ENCODE results near the gene VMAC. TPM values are rescaled to one million over a fixed set of nuclear protein-coding genes. Genes with fewer than 3 reads are reported as not detected.
A peak's percentile ranks its signal among the peaks of the same experiment; 100 is the strongest.

Gene VMAC
- total RNA-seq, 1 donor from 2014 or later, result 3.7 TPM

DNA sequence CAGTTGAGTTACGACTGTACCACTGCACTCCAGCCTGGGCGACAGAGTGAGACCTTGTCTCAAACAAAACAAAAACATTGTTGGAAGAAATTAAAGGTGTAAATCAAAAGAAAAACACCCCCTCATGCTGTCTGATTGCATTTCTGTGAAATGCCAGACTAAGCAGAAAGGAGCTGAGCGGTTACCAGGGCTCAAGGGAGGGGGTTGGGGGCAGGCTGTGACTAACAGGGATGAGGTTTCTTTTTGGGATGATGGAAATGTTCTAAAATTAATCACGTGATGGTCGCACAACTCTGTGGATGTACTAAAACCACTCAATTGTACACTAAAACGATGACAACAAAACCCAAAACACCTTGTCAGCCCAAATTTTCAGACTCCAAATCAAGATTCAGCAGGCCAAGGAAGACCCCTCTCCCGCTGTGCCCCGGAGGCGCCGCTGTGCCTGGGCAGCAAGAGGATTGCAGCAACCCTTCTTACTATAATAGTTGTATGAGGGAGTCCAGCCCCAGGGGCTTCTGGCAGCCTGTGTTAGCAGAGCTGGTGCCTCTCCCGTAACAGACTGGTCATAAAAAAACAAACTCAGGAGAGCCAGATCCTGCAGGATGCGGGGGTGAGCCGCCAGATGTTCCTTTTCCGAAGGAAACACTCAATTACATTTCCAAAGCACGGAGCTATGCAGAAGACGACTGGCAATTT, 30.3 kb downstream of the VMAC start:
- no peaks in the 10 kb centered on the region for H3K9me3 ChIP-seq (ENCODE audit: control insufficient read depth in 3 of 3, low read length in 3 of 3)
- peaks cover 33 to 57% (median 36%) of the 10 kb centered on the region in 3 donors for H3K36me3 ChIP-seq (ENCODE audit: control insufficient read depth in 3 of 3, insufficient read depth in 3 of 3, low read length in 3 of 3)
- no peak overlapping the region for H3K27ac ChIP-seq (ENCODE audit: low read depth, low read length)
- peaks cover 10 to 20% (median 18%) of the 10 kb centered on the region in 3 donors for H3K4me1 ChIP-seq (ENCODE audit: control insufficient read depth in 3 of 3, insufficient read depth in 3 of 3, low read length in 3 of 3)
- peak overlapping the region in 1 of 3 donors; percentile 30 for H3K4me3 ChIP-seq (ENCODE audit: low read length in 3 of 3)
- H3K27me3 ChIP-seq (ENCODE audit: control insufficient read depth in 3 of 3, insufficient read depth in 3 of 3, low read length in 3 of 3), result no peaks in the 10 kb centered on the region
- H3K9ac ChIP-seq (ENCODE audit: low read depth in 1 of 3, low read length in 3 of 3), result no peak overlapping the region

DNA sequence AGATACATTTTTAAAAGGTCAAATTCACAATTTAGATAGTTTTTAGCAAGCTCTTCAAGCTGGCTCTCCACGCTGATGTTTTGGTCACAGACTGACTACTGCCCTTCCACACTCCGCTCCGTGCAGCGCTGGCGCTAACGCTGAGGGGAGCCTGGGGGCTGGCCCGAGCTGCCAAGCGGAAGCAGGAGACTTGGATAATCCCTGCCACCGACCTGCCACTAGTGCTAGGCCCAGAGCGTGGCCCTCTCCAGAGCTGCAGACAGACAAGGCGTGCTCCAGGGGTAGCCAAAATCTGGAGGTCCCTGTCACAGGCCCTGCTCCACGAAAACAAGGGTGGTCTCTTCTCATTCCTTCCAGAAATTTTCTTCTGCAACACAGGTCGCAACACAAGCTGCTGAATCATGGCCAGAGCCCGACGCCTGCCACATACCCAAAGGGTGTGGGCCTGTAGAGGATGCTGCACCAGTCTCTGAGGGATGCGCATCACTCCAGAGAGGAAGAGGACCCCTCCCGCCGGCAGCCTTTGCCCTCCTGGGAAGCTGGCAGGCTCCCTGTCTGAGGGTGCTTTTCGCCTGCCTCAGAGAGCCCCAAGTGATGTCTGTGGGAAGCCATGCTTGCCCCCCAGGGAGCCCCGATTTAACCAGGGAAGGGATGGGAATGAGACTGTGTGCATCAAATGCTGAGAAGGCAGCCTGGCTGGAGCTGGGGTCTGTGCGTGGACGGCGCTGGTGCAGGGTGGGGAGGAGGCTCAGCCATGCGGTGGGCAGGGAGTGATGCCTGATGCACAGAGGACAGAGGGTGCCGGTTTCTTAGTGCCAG, 31.0 kb downstream of the VMAC start:
- H3K9me3 ChIP-seq (ENCODE audit: control insufficient read depth in 3 of 3, low read length in 3 of 3), result no peaks in the 10 kb centered on the region
- peak overlapping the region in 1 of 3 donors; percentile 30 for H3K4me3 ChIP-seq (ENCODE audit: low read length in 3 of 3)
- H3K27ac ChIP-seq (ENCODE audit: low read depth, low read length), result peak overlapping the region; percentile 30
- H3K36me3 ChIP-seq (ENCODE audit: control insufficient read depth in 3 of 3, insufficient read depth in 3 of 3, low read length in 3 of 3), result peaks cover 31 to 58% (median 33%) of the 10 kb centered on the region in 3 donors
- H3K4me1 ChIP-seq (ENCODE audit: control insufficient read depth in 3 of 3, insufficient read depth in 3 of 3, low read length in 3 of 3), result peaks cover 12 to 27% (median 26%) of the 10 kb centered on the region in 3 donors
- peak overlapping the region in 1 of 3 donors; percentile 16 for H3K9ac ChIP-seq (ENCODE audit: low read depth in 1 of 3, low read length in 3 of 3)
- H3K27me3 ChIP-seq (ENCODE audit: control insufficient read depth in 3 of 3, insufficient read depth in 3 of 3, low read length in 3 of 3), result no peaks in the 10 kb centered on the region

DNA sequence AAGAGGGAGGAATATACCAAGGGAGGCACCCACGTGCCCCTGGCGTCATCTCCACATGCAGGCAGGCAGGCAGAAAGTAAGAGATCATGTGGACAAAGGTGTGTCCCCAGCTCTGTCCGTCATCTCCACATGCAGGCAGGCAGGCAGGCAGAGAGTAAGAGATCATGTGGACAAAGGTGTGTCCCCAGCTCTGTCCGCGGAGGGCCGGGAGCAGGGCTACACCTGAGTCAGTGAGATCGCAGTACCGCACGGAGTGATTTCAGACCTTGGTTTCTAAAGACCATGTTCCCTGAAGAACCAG, 31.6 kb downstream of the VMAC start:
- peaks cover 30 to 58% (median 33%) of the 10 kb centered on the region in 3 donors for H3K36me3 ChIP-seq (ENCODE audit: control insufficient read depth in 3 of 3, insufficient read depth in 3 of 3, low read length in 3 of 3)
- H3K27me3 ChIP-seq (ENCODE audit: control insufficient read depth in 3 of 3, insufficient read depth in 3 of 3, low read length in 3 of 3), result no peaks in the 10 kb centered on the region
- no peak overlapping the region for H3K27ac ChIP-seq (ENCODE audit: low read depth, low read length)
- peaks cover 16 to 33% (median 30%) of the 10 kb centered on the region in 3 donors for H3K4me1 ChIP-seq (ENCODE audit: control insufficient read depth in 3 of 3, insufficient read depth in 3 of 3, low read length in 3 of 3)
- H3K9ac ChIP-seq (ENCODE audit: low read depth in 1 of 3, low read length in 3 of 3), result no peak overlapping the region
- no peaks in the 10 kb centered on the region for H3K9me3 ChIP-seq (ENCODE audit: control insufficient read depth in 3 of 3, low read length in 3 of 3)
- no peak overlapping the region for H3K4me3 ChIP-seq (ENCODE audit: low read length in 3 of 3)

DNA sequence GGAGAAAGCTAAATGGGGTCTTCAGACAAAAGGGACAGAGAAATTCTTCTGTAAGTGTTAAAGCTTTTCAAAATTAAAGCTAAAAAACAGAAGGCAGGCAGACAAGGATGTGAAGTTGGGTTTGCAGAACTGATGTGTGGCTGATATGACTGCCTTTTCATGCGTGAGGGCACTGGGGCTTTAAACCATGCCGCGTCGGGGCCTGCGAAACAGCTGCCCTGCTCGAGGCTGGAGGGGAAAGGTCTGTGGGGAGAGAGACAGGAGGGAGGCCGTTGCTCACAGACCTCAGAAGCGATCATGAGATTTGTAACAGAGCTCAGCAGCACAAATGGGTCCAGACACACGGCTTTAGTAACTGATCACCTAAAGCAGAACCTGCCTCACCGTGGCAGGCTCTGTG, 32.9 kb downstream of the VMAC start:
- Histone ChIP-seq H3K9me3 (ENCODE audit: control insufficient read depth in 3 of 3, low read length in 3 of 3) (no peaks in the 10 kb centered on the region), H3K4me3 (ENCODE audit: low read length in 3 of 3) (no peak overlapping the region), H3K27me3 (ENCODE audit: control insufficient read depth in 3 of 3, insufficient read depth in 3 of 3, low read length in 3 of 3) (no peaks in the 10 kb centered on the region), H3K9ac (ENCODE audit: low read depth in 1 of 3, low read length in 3 of 3) (no peak overlapping the region), H3K27ac (ENCODE audit: low read depth, low read length) (no peak overlapping the region), H3K36me3 (ENCODE audit: control insufficient read depth in 3 of 3, insufficient read depth in 3 of 3, low read length in 3 of 3) (peaks cover 27 to 54% (median 31%) of the 10 kb centered on the region in 3 donors), H3K4me1 (ENCODE audit: control insufficient read depth in 3 of 3, insufficient read depth in 3 of 3, low read length in 3 of 3) (peaks cover 19 to 42% (median 30%) of the 10 kb centered on the region in 3 donors)

DNA sequence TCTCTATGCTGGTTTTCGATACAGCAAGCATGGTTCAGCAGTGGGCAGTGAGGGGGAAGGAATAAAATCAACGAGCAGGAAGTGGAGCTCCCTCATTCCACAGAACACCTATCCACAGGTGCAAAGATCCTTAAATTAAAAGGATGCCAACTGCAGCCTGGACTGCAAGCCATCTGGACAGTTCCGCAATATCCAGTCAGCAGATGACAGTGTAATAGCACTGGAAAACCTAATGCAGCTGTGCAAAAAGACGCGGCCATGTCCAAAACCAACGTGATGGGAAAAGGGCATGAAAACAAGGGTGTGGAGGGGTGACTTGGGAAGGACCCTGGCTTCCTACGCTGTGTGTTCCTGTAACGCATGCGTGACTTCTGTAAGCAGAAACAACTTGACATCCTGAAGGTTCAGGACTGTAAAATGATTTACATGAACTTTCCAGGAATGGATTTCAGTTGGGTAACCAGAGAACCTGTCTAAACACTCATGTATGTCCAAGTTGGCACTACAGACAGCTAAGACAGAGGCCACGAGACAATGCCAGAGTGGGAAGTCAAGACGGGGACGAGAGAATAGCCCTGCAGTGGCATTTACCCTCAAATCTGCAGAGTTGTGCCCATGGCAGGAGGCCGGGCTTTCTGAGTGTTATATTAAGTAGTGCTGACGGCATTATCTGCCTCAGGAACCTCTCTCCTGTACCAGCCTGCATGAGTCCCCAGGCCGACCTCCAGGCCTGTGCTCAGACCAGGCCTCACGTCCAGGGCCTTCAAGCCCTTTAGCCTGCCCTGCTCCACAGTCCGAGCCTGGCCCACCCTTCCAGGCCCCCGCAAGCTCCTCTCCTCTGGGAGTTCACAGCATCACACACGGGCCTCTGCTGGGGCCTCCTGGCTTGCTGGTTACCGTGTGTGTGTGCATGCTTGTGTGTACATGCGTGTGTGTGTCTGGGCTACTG, 35.9 kb downstream of the VMAC start:
- Histone ChIP-seq H3K4me3 (ENCODE audit: low read length in 3 of 3) (no peak overlapping the region), H3K9me3 (ENCODE audit: control insufficient read depth in 3 of 3, low read length in 3 of 3) (no peaks in the 10 kb centered on the region), H3K4me1 (ENCODE audit: control insufficient read depth in 3 of 3, insufficient read depth in 3 of 3, low read length in 3 of 3) (peaks cover 24 to 41% (median 24%) of the 10 kb centered on the region in 3 donors), H3K9ac (ENCODE audit: low read depth in 1 of 3, low read length in 3 of 3) (peak overlapping the region in 2 of 3 donors; percentile 33 to 57), H3K27me3 (ENCODE audit: control insufficient read depth in 3 of 3, insufficient read depth in 3 of 3, low read length in 3 of 3) (no peaks in the 10 kb centered on the region), H3K36me3 (ENCODE audit: control insufficient read depth in 3 of 3, insufficient read depth in 3 of 3, low read length in 3 of 3) (peaks cover 21 to 44% (median 30%) of the 10 kb centered on the region in 3 donors), H3K27ac (ENCODE audit: low read depth, low read length) (no peak overlapping the region)

DNA sequence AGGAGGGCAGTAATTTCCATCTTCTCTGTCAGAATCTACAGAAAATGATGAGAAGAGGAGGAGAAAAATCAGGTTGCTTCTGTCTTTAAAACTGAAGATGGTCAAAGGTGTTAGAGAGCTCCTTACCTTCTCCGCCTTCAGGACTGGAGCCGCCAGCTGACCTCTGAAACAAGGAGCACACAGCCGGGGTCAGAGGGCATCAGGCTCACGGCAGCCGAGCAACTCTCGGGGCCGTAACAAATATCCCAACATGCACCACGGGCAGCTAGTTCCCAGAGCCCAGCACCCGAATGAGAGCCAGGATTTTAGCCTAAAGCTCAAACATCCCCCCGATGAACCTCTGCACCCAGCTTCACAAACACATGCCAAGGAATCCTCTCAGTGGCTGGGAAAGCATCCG, 37.0 kb downstream of the VMAC start:
- peaks cover 18 to 38% (median 19%) of the 10 kb centered on the region in 3 donors for H3K36me3 ChIP-seq (ENCODE audit: control insufficient read depth in 3 of 3, insufficient read depth in 3 of 3, low read length in 3 of 3)
- peaks cover 19 to 38% (median 27%) of the 10 kb centered on the region in 3 donors for H3K4me1 ChIP-seq (ENCODE audit: control insufficient read depth in 3 of 3, insufficient read depth in 3 of 3, low read length in 3 of 3)
- H3K9me3 ChIP-seq (ENCODE audit: control insufficient read depth in 3 of 3, low read length in 3 of 3), result no peaks in the 10 kb centered on the region
- H3K27me3 ChIP-seq (ENCODE audit: control insufficient read depth in 3 of 3, insufficient read depth in 3 of 3, low read length in 3 of 3), result no peaks in the 10 kb centered on the region
- H3K4me3 ChIP-seq (ENCODE audit: low read length in 3 of 3), result no peak overlapping the region
- H3K9ac ChIP-seq (ENCODE audit: low read depth in 1 of 3, low read length in 3 of 3), result no peak overlapping the region
- H3K27ac ChIP-seq (ENCODE audit: low read depth, low read length), result no peak overlapping the region

DNA sequence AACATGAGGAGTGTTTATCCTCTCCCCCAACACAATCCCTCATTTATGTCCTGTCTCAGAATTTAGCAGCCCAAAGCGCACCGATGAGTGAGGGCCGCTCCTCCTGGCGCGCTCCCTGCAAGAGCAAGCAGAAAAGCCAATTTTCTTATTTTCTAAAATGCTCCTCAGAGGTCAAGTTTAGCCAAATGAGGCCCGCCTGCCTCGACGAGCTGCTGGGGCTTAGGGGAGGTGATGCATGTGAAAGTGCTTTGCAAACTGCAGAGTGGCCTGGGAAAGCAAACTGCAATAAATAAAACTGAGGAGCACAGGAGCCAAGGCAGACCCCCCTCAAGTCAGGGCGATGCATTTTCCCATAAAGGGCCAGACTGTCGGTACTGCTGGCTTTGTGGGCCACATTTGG, 38.4 kb downstream of the VMAC start:
- H3K27ac ChIP-seq (ENCODE audit: low read depth, low read length), result no peak overlapping the region
- H3K4me3 ChIP-seq (ENCODE audit: low read length in 3 of 3), result no peak overlapping the region
- H3K9ac ChIP-seq (ENCODE audit: low read depth in 1 of 3, low read length in 3 of 3), result no peak overlapping the region
- no peaks in the 10 kb centered on the region for H3K9me3 ChIP-seq (ENCODE audit: control insufficient read depth in 3 of 3, low read length in 3 of 3)
- H3K36me3 ChIP-seq (ENCODE audit: control insufficient read depth in 3 of 3, insufficient read depth in 3 of 3, low read length in 3 of 3), result peaks cover 10 to 27% (median 14%) of the 10 kb centered on the region in 3 donors
- peaks cover 26 to 44% (median 36%) of the 10 kb centered on the region in 3 donors for H3K4me1 ChIP-seq (ENCODE audit: control insufficient read depth in 3 of 3, insufficient read depth in 3 of 3, low read length in 3 of 3)
- H3K27me3 ChIP-seq (ENCODE audit: control insufficient read depth in 3 of 3, insufficient read depth in 3 of 3, low read length in 3 of 3), result no peaks in the 10 kb centered on the region

DNA sequence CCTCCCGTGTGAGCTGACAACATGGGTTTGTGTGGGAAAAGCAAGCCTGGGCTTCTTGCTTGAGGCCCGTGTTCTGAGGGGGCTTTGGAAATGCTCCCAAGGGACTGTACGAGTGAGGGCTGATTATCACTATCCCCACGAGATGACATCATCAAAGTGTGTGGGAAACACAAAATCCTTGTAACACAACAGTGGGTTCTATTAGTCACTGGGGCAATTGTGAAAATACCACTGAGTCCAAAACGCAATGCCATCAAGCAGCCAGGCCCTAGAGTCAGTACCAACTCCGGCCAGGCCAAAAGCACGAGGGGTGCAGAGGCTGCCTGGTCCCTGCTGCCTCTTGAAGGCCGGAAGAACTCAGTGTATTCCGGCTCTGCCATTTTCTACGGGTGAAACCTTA, 39.0 kb downstream of the VMAC start:
- Histone ChIP-seq H3K36me3 (ENCODE audit: control insufficient read depth in 3 of 3, insufficient read depth in 3 of 3, low read length in 3 of 3) (peaks cover 10 to 27% (median 14%) of the 10 kb centered on the region in 3 donors), H3K27me3 (ENCODE audit: control insufficient read depth in 3 of 3, insufficient read depth in 3 of 3, low read length in 3 of 3) (no peaks in the 10 kb centered on the region), H3K9ac (ENCODE audit: low read depth in 1 of 3, low read length in 3 of 3) (peak overlapping the region in 1 of 3 donors; percentile 9), H3K4me3 (ENCODE audit: low read length in 3 of 3) (no peak overlapping the region), H3K9me3 (ENCODE audit: control insufficient read depth in 3 of 3, low read length in 3 of 3) (no peaks in the 10 kb centered on the region), H3K4me1 (ENCODE audit: control insufficient read depth in 3 of 3, insufficient read depth in 3 of 3, low read length in 3 of 3) (peaks cover 26 to 47% (median 37%) of the 10 kb centered on the region in 3 donors), H3K27ac (ENCODE audit: low read depth, low read length) (no peak overlapping the region)

DNA sequence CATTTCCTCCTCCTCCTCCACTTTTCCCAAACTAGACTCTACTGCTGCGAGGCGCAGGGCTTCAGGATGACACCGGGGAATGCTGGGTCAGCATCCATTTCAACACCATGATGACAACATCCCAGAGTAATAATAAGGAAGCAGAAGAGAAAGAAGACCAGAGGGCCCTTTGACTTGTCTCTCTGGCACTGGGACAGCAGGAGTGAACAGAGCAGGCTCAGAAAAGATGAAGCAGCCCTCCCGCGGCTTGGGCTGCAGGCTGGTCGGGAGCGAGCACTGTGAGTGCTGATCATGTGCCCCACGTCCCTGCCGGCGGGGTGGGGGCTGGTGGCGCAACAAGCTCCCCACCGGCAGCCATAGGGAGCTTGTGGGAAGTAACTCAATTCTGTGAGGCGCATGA, 42.8 kb downstream of the VMAC start:
- peaks cover 38 to 53% (median 42%) of the 10 kb centered on the region in 3 donors for H3K4me1 ChIP-seq (ENCODE audit: control insufficient read depth in 3 of 3, insufficient read depth in 3 of 3, low read length in 3 of 3)
- no peaks in the 10 kb centered on the region for H3K27me3 ChIP-seq (ENCODE audit: control insufficient read depth in 3 of 3, insufficient read depth in 3 of 3, low read length in 3 of 3)
- H3K9ac ChIP-seq (ENCODE audit: low read depth in 1 of 3, low read length in 3 of 3), result no peak overlapping the region
- no peak overlapping the region for H3K4me3 ChIP-seq (ENCODE audit: low read length in 3 of 3)
- H3K9me3 ChIP-seq (ENCODE audit: control insufficient read depth in 3 of 3, low read length in 3 of 3), result no peaks in the 10 kb centered on the region
- peak overlapping the region; percentile 69 for H3K27ac ChIP-seq (ENCODE audit: low read depth, low read length)
- peaks cover 0 to 11% (median 7%) of the 10 kb centered on the region in 3 donors for H3K36me3 ChIP-seq (ENCODE audit: control insufficient read depth in 3 of 3, insufficient read depth in 3 of 3, low read length in 3 of 3)
